ENCODE measurements around the gene PPP1R36.

GRCh38 chr14:64501411-64502171, 48.2 kb upstream of the PPP1R36 start:
- TF ChIP-seq, protein P1, sequence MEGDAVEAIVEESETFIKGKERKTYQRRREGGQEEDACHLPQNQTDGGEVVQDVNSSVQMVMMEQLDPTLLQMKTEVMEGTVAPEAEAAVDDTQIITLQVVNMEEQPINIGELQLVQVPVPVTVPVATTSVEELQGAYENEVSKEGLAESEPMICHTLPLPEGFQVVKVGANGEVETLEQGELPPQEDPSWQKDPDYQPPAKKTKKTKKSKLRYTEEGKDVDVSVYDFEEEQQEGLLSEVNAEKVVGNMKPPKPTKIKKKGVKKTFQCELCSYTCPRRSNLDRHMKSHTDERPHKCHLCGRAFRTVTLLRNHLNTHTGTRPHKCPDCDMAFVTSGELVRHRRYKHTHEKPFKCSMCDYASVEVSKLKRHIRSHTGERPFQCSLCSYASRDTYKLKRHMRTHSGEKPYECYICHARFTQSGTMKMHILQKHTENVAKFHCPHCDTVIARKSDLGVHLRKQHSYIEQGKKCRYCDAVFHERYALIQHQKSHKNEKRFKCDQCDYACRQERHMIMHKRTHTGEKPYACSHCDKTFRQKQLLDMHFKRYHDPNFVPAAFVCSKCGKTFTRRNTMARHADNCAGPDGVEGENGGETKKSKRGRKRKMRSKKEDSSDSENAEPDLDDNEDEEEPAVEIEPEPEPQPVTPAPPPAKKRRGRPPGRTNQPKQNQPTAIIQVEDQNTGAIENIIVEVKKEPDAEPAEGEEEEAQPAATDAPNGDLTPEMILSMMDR (IDR thresholded peaks at IDR 0.05), result no peak
- TF ChIP-seq POLR2A (IDR thresholded peaks at IDR 0.05) (no peak), EP300 (IDR thresholded peaks at IDR 0.05) (peak in 1 of 2 donors; percentile 61)

Measured in tibial nerve (tissue), 4 donors.